Measurements from ENCODE around the gene BBX.

Gene BBX

DNA sequence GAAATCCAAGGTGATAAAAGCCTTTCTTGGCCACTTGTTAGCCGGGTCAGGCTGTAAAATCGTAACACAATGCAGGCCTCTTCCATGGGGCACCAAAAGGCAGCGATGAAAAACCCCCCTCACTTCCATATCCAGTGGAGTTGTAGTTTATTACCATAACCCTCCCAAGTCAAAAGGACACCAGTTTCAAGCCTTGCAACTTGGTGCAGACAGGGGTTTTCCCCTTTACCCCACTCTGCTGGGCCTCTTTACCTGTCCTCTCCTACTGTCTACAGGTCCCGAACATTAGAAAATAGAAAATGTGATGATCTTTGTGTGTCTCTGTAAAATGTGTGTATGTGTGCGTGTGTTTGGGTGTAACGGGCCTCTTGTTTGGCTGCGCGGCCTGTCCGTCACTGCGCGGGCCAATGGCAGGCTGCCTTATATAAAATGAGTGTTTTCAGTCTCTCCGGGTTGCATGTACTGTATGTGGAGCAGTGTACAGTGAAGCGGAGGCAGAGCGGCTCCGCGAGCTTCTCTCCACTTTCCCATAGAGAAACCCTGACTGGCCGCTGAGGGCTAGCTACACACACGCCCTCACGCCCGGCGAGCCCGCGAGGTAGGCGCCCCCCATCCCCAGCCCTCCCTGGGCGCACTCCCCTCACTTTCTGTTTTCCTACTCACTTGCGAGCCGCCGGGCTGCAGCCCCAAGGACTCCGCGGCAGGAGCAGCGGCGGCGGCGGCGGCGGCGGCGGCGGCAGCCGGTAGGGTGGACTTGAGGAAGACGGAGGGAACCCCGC, at the start of gene BBX:
TSS of gene BBX (plus strand) at position 453 of the 779 bp plus-strand sequence. CDS start 187,499 bp downstream, outside the sequence.
- H3K4me3 ChIP-seq (ENCODE audit: low read depth, low read length): peak within 1 kb of the TSS; percentile 87
- peak; percentile 96 for DNase-seq (ENCODE audit: low read depth)

- no peak overlapping the region for H3K4me3 ChIP-seq (ENCODE audit: low read depth, low read length)
- DNase-seq (ENCODE audit: low read depth): no peak
Measured at GRCh38 chr3:107476462-107476861, 46.3 kb upstream of the BBX start.

GRCh38 chr3:107487490-107487889, 35.3 kb upstream of the BBX start:
- H3K4me3 ChIP-seq (ENCODE audit: low read depth, low read length): no peak overlapping the region
- DNase-seq (ENCODE audit: low read depth): no peak

DNA sequence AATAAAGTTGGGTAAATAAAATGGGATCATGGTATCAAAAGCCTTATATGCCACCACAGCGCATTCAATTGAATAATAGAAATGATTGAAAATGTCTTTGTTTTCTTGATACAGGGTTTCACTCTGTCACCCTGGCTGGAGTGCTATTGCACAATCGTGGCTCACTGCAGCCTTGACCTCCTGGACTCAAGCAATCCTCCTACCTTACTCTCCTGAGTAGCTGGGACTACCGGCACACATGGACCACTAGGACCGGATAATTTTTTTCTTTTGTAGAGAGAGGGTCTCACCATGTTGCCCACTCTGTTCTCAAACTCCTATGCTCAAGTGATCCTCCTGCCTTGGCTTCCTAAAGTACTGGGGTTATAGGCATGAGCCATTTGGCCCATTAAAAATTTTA, 33.8 kb upstream of the BBX start:
- no peak for DNase-seq (ENCODE audit: low read depth)
- no peak overlapping the region for H3K4me3 ChIP-seq (ENCODE audit: low read depth, low read length)

- DNase-seq (ENCODE audit: low read depth): no peak
Measured at GRCh38 chr3:107493134-107493533, 29.6 kb upstream of the BBX start.

GRCh38 chr3:107496855-107497254, 25.9 kb upstream of the BBX start:
- no peak overlapping the region for H3K4me3 ChIP-seq (ENCODE audit: low read depth, low read length)
- DNase-seq (ENCODE audit: low read depth): no peak

More at GRCh38 chr3:107493134-107493533, 29.6 kb upstream of the BBX start:
- H3K4me3 ChIP-seq (ENCODE audit: low read depth, low read length): no peak overlapping the region

- no peak for DNase-seq (ENCODE audit: low read depth)
Measured at GRCh38 chr3:107498646-107499045, 24.1 kb upstream of the BBX start.

DNA sequence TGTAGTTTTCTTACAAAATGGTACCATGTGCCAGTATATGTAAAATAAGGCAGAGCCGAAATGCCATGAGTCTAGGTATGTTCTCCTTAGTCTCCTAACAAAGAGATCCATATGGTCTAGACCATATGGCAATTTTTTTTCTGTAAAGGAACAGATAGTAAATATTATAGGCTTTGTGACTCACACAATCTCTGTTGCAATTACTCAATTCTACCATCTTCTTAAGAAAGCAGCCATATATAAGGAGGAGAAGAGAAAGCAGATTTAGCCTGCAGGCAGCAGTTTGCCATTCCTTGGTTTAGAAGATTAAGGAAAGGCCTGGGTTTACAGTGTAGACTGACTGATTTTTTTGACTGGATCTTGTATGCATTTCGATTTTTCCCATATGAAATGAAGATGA, 16.3 kb upstream of the BBX start:
- no peak overlapping the region for H3K4me3 ChIP-seq (ENCODE audit: low read depth, low read length)
- no peak for DNase-seq (ENCODE audit: low read depth)

More at GRCh38 chr3:107498646-107499045, 24.1 kb upstream of the BBX start:
- no peak overlapping the region for H3K4me3 ChIP-seq (ENCODE audit: low read depth, low read length)

DNA sequence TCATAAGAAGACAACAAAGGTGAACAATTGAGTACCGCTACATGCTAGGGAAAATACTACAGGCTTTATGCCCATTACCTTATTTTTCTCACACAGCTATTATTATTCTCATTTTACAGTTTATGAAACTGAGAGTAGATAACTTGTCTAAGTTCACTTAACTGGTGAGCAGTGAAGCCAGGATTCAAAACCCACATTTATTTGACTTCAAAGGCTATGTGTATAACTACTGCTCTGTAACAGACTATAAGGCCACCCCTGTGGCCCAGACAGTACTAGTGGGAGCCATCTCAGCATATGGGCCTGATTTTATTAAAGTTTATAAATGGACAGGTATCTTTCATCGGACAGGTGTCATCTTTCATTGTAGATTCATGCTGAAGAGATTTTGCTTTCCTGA, 14.4 kb upstream of the BBX start:
- DNase-seq (ENCODE audit: low read depth): no peak
- H3K4me3 ChIP-seq (ENCODE audit: low read depth, low read length): no peak overlapping the region

GRCh38 chr3:107512108-107512507, 10.7 kb upstream of the BBX start:
- H3K4me3 ChIP-seq (ENCODE audit: low read depth, low read length): no peak overlapping the region

DNA sequence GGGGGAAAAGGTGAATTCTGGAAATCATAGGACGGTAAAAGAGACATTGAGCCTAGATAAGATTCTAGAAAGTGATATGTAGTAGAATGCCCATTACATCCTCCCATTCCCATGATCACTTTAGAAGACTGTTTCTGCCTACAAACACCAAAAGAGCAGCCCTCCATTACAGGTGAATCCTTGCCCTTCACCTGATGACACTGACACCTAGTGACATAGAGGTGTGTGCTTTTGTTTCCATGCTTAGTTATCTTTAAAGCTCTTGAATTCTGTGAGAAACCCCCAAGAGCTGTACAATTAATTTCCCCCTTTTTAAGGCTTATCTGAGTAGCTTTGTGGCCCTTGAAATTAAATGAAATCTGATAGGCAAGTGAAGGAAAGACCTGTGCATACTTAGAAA, 8.3 kb upstream of the BBX start:
- H3K4me3 ChIP-seq (ENCODE audit: low read depth, low read length): no peak overlapping the region
- no peak for DNase-seq (ENCODE audit: low read depth)

More at GRCh38 chr3:107512108-107512507, 10.7 kb upstream of the BBX start:
- no peak for DNase-seq (ENCODE audit: low read depth)

DNA sequence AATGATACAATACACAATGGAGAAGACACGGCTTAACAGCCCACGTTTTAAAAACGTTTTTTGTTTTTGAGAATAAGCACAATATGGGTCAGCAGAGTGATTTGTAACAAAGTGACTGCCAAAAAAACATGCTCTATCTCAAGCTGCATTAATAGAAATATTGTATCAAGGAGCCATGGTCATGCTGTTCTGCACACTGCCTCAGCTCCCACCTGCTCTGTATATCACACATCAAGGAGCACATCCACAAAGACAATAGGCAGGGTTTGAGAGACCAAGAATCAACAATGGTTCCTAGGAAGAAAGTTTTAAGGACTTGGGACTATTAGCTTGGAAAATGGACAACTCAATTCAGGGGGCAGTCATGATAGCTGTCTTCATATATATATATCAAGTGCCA, 6.3 kb upstream of the BBX start:
- no peak overlapping the region for H3K4me3 ChIP-seq (ENCODE audit: low read depth, low read length)
- DNase-seq (ENCODE audit: low read depth): no peak

DNA sequence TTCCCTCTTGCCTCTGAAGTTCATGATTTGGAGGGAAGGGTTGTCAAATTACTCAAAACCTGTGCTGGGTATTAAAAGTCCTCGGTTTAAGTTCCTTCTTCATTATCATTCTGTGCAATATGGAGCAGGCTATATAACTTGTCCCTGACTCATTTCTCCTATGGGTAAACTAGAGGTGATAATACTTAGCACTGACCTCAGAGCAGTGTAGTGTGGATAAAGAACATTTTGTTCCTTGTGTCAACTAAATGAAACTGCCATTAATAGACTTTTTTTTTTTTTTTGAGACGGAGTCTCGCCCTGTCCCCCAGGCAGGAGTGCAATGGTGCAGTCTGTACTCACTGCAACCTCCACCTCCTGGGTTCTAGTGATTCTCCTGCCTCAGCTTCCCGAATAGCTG, 2.2 kb upstream of the BBX start:
- DNase-seq (ENCODE audit: low read depth): no peak
- no peak overlapping the region for H3K4me3 ChIP-seq (ENCODE audit: low read depth, low read length)

DNA sequence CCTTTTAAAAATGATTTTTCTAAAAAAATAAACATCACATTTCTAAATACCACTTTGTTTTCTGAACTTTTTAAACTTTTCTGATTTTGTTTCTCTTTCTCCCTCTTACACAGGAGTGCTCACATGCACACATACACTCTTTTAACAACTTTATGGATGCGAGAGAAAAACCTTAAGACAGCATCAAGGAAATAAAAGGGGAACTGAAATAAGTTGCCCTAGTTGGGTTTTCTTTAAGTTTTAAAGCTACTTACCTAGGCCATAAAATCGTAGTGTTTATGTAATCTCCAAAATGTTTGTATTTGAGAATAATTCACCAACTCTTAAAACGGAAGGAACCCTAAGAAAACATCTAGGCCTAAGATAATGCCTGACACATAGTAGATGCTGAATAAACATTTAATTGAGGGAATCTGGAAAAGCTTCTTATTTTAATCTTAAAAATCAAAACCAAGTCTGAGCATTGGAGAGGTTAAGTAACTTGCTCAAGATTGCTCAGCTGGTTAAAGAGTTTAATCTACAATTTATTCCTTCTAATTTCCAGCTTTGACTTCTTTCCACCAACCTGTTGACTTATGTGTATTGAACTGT, 1.2 kb upstream of the BBX start:
- H3K4me3 ChIP-seq (ENCODE audit: low read depth, low read length): no peak overlapping the region
- no peak for DNase-seq (ENCODE audit: low read depth)

DNA sequence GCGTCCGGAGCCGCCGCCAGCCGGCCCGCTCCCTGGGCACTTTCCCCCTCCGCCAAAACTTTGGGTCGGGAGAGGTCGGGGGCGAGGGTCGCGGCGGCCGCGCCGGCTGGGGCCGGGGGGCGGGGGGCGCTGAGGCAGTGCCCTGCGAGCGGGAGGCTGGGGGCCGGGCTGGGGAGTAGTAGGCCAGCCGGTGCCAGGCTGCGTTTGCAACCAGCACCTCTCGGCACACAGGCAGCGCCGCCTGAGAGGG, 452 bp downstream of the BBX start:
- DNase-seq (ENCODE audit: low read depth): no peak
- peak overlapping the region; percentile 87 for H3K4me3 ChIP-seq (ENCODE audit: low read depth, low read length)

DNA sequence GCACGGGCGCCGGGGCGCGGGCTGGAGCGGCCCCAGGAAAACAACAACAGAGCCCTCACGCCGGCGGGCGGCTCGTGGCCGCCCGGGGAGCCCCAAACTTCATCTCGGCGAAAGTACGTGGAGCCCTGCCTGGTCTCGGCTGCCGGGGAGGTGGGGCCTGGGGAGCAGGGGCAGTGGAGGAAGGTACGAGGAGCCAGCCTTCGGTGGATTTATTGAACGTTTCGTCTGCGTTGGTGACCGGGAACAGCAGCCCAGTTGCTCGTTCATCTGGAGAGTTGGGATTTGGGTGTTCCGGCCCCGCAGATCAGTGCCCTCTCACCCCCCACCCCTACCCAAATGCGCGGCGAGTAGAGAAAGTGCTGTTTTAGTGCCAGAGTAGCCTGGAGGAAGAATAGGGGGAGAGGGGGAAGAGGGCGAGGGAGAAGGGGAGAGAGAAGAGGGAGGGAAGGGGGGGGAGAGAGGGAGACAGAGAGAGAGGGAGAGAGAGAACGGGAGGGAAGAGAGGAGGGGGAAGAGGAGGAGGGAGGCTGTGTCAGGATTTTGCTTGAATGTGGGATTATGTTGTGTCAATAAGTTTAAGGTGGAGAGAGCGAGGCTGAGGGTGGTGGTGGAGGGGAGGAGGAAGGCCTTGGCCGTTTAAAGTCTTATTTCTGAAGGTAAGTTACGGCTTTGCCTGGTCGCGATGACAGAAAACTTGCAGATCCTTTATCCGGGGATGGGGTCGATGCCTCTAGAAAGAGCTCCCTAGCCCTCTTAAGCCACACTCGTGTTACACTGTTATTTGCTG, 970 bp downstream of the BBX start:
- DNase-seq (ENCODE audit: low read depth): no peak
- peak overlapping the region; percentile 87 for H3K4me3 ChIP-seq (ENCODE audit: low read depth, low read length)

DNA sequence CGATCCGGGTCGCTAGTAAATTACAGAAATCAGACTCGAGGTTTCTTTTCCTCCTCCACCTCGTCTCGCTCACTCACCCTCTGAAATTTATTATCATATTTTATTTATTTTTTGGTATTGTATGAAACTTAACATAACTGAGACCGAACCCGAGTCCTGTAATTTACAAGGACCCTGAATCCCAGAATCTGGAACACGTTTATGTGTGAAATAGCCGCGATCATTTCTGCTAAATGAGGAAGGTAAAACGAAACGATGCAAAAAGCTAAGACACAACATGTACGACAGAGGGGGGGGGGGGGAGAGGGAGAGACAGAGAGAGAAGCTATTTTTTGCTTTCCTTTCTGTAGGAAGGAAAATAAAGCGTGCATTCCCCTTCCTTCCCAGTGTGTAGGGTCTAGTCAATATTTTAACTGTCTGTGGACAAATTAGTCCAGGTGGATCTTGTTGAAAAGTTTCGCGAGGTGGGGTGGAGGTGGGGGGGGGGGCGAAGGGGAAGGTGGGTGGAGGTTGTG, 1.6 kb downstream of the BBX start:
- DNase-seq (ENCODE audit: low read depth): no peak
- peak overlapping the region; percentile 87 for H3K4me3 ChIP-seq (ENCODE audit: low read depth, low read length)

DNA sequence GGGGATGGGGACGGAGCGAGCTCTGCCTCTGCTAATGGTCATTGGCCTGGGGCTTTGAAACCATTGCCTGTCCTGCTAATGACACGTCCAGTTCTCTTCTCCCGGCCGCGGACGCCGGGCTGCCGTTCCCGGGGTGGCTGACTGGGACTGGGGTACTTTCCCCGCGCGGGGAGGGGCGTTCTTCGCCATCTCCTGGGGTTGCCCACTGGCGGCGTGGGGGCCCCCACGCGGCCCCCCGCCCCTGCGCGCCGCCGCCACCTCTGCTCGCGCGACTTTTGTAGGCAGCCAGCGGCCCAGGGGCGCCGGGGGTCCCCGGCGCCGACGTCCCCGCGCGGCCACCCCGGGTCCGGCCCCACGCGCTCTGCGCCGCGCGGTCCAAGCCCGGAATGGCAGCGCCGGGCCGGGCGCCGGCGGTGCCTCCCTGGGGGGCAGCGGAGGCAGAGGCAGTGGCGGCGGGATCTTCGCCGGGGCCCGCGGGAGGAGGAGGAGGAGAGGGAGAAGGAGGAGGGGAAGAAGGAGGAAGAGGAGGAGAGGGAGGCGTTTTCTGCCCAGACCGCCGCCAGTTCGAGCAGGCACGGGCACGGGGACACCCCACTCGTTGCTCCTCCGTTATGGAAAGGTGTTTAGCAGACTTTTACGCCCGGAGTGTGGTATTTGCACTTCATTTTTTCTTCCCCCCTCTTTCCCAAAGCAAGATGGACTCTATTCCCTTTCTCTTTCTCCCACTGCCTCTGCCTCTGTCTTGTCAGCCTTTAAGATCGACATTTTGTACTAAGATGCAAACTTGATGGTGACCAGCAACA, 2.3 kb downstream of the BBX start:
- DNase-seq (ENCODE audit: low read depth): no peak
- H3K4me3 ChIP-seq (ENCODE audit: low read depth, low read length): peak overlapping the region; percentile 87

DNA sequence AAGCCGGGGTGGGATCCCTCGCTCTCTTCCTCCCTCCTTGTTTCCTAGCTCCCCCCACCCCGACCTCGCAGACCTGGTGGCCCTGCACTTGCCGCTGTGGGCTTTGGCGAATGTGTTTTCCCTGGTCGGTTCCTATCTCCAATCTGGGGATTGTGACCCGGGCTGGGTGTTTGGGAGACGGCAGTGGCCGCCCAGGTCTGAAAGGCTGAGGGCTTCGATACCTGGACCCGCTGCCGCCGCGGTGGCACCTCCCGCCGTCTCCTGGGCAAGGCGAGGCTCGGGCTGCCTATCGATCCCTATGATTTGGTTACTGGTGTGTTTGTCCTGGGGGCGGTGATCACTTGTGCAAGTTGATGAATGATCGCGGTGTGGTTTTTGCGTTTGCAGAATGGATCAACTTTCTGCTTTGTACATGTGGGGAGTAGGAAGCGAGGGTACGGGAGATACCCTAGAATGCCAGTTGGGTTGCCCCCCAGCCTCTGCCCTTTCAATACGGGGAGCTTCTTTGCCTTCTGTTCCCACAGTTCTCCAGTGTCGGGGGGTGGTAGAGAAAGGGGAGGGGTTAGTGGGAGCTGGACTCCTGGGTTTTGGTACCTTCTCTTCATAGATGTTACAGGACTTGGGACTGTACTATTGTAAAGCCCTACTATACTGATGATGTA, 3.0 kb downstream of the BBX start:
- no peak for DNase-seq (ENCODE audit: low read depth)
- H3K4me3 ChIP-seq (ENCODE audit: low read depth, low read length): peak overlapping the region; percentile 87
